Fibroblast of skin of right biceps (primary cell): ENCODE measurements around the gene FANCC.
A peak's percentile ranks its signal among the peaks of the same experiment; 100 is the strongest.
"Not testable (repeated sequence)": the region's sequence is repeated elsewhere in the genome, so short reads cannot be mapped to it uniquely, and the experiment has no call there.

Source experiments
- DNase-seq: peaks from one replicate; pipeline ENCODE4 v3.0.0-alpha.2; 2013

FANCC gene

GRCh38 chr9:95277509-95277908 is 40.0 kb downstream of the FANCC start:
- no peak for DNase-seq

DNA sequence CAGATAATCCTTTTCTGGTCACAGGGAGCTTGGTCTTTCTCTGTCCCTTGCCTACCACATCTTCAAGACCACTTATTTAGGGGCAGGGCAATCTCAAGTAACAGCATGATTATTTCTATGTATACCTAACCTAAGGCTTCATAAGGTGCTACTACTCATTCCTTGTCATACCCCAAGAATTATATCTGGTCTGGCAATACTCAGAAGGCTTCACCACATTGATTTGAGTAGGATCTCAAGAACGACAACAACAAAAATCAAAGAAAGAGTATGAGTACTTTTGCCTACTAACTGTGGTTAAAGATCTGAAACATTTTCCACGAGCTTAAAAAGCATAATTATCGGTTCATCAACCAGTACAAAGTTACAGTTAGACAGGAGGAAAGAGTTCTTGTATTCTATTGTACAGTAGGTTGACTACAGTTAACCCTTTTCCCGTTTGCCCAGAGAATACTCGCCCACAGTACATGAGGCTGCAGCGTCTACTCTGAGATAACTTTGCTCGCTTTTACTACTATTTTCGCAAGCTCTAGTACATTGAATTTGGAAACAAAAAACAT is 41.0 kb downstream of the FANCC start:
- no peak for DNase-seq

DNA sequence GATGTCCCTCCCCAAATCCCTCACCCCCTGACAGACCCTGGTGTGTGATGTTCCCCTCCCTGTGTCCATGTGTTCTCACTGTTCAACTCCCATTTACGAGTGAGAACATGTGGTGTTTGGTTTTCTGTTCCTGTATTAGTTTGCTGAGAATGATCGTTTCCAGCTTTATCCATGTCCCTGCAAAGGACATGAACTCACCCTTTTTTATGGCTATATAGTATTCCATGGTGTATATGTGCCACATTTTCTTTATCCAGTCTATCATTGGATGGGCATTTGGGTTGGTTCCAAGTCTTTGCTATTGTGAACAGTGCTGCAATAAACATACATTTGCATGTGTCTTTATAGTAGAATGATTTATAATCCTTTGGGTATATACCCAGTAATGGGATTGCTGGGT is 43.3 kb downstream of the FANCC start:
- not testable (repeated sequence) for DNase-seq

DNA sequence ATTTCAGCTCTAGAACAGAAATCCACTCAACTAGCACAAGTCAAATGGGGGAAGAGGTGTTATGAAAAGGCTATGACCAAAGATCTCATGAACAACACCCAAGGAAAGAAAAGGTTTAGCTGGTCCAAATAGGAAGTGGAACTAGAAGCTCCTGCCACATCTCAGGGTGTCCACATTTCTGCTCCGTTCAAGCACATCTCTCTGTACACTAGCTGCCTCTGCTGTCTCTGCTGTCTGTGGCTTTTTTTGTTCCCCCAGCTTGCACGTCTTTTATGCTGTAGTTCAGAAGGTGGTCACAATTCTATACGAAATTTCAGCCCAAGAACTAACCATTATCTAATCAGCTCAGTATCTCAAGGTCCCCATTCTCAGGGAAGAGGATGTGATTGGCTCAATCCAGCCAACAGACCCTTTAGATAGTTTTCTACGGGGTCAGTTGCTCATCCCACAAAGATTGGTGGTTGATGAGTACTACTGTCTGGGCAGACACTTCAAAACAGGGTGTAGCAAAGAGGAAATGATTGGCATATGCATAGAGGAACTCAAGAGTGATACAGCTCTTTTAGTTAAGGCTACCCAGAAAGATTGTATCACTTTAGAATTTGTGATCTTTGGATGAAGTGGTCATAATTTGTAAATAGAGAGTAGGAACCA is 44.0 kb downstream of the FANCC start:
- no peak for DNase-seq

DNA sequence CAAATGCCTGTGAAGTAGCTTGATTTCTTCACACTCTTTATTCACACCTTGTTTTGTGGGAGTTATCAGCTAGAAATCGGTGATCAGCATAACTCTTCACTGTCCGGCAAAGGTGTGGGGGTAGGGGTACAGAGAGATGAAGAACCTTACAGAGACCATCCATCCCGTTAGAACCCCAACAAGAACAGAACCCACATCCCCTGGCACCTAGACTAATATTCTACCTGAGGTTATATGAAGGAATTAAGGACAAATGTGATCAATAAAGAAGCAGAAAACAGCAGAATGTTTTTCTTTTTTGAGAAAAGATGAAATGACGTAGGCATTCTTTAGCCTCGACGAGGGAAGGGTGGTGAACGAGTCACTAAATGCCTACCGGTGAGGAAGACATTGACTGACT is 44.7 kb downstream of the FANCC start:
- DNase-seq = no peak

DNA sequence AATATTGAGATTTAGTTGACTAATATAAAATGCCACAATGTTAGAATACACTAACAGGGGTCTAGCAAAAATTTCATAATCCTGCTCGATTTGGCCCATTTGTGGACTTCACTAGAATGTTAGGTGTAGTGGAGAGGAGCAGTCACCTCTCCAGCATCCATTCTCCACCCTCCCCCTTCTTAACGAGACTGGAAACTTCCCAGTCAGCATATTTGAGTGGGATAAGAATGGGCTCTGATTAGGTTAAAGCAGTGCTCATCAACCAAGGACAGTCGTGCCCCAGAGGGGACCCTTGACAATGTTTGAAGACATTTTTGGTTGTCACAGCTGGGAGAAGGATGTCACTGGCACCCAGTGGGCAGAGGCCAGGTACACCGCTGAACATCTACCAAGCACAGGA is 46.7 kb downstream of the FANCC start:
- no peak for DNase-seq

DNA sequence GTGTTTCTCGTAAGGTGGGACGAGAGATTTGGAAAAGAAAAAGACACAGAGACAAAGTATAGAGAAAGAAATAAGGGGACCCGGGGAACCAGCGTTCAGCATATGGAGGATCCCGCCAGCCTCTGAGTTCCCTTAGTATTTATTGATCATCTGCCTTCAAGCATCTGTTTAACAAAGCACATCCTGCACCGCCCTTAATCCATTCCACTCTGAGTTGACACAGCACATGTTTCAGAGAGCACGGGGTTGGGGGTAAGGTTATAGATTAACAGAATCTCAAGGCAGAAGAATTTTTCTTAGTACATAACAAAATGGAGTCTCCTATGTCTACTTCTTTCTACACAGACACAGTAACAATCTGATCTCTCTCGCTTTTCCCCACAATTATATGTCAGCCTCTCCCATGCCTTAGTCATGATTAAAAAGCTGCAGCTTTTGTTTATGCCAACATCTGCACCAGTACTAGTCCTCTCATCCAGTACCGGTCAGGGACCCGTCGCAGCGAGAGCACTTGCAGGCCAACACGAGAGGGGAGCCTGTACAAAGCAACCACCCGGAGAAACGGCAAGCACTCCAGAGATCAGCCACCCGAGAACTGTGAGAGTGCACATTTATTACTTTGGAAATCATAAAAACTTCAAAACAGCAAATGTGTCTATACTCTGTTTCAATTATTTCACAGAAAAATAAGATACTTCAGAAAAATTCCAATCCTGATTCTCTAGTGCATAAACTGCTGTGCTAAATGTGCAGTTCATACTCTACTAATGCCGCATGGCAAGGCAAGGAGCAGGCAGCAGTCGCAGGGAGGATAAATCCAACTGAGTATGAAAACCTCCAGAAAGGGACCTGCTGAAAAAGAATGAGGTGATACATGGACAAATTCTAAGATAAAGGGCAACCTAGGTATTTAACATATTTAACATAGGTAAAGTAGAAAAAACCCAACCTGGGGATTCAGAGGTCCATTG is 47.4 kb downstream of the FANCC start:
- peak; percentile 7 for DNase-seq

DNA sequence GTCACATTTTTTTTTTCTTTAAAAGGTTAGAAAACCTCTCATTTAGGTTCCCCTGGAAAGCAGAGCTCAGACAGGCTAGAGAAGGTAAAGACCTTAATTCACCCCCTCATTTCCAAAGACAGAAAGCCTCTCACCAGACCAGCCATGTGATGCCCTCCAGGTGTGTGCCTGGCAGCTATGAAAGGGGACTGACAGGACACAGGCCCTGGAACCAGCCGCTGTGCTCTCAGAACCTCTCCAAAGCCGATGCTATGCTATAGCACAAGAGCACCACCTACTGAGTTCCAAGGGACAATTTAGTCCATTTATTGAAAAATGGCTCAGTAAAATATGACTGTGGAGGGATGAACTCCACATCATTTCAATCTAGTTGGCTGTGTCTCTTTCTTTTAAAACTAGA is 48.8 kb downstream of the FANCC start:
- DNase-seq = peak; percentile 24

DNA sequence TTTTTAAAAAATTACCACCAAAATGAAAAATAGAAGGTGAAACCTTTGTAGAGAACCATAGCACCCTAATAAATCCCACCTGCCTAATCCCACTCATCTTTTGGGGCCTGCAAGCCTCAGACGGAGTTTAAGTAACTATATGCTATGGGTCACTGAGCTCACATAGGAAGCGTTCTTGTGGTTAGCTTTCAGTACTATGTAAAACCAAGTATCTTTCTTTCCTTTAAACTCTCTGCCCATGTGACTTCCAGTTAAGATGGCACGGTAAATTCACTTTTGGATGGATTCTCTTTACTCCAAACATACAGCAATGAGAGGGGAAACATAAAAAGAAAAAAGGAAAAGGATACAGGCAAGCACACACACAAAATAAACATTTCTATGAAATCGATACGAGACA is 50.9 kb downstream of the FANCC start:
- DNase-seq = no peak

DNA sequence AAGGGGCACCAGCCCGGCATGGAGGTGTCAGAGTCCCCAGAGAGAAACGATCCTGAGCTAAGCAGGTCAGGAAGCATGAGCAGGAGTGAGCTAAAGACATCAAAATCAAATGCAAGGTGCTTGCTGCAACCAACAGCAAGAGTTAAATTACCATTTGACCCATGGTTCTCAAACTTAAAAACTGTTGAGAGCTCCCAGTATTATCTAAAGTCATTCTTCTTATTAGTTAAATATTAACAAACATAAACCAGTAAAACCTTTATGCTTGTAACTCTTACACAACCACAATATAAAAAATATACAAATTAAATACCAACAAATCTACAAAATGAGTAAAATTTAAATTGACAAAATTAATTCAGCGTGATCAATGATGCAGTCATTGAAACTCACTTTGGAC is 51.5 kb downstream of the FANCC start:
- no peak for DNase-seq

- DNase-seq = peak; percentile 43
Observed at GRCh38 chr9:95264954-95265615, 52.4 kb downstream of the FANCC start.

- DNase-seq = peak; percentile 31
Observed at GRCh38 chr9:95261890-95262289, 55.6 kb downstream of the FANCC start.

GRCh38 chr9:95250462-95251221 is 66.9 kb downstream of the FANCC start:
- peak; percentile 8 for DNase-seq

DNA sequence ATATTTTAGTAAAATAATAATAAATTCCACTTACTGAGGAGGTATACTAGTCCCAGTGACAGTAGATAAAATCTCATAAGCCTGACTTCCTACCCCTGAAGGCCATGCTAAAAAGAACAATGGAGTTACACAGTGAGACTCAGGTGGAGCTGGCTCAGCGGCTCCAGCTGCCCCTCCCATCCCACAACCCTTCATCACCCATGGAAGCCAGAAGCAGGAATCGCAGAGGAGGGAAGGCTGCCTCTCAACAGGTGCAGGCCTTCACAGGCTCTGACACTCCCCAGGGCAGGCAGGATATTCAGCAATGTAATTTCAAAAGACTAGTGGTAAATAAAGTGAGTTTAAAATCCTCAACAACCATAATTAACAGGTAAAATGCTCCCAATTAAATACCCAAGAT is 67.5 kb downstream of the FANCC start:
- DNase-seq = no peak

GRCh38 chr9:95246547-95246946 is 71.0 kb downstream of the FANCC start:
- no peak for DNase-seq

GRCh38 chr9:95242613-95243012 is 74.9 kb downstream of the FANCC start:
- no peak for DNase-seq

- no peak for DNase-seq
Observed at GRCh38 chr9:95239071-95239470, 78.4 kb downstream of the FANCC start.

DNA sequence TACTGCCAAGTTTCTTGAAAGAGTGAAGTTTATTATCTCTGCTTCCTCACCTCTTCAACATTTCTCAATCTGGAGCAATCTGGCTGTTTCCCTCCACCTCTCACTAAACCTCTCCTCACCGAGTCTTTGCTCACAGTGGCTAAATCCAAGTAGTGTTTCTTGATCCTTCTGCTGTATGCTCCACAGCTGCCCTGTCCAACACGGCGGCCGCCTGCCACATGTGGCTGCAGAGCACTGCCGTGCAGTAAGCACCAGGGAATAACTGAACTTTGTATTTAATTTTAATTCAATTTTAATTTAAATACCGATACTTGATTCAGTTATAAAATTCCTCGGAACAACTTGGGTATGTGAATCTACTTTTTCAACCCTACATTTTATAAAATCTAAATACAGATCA is 80.2 kb downstream of the FANCC start:
- no peak for DNase-seq

DNA sequence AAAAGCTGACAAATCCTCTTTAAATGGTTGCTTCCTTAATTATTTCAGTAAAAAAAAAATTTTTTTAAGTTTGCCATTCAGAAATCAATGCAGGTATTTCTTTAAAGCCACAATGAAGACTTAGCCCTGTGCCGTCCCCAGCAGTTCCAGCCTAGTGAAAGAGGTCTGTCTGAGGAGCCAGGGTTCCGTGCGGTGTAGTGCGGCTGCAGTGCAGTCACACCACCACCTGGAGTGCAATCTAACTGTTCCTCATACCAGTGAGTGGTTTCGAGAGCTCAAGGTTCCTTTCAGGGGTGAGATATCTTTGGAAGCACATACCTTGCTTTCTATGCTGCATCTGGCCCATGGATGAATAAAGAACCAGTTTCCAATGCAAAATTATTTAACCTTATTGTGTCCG is 87.5 kb downstream of the FANCC start:
- no peak for DNase-seq

GRCh38 chr9:95229230-95229915 is 88.1 kb downstream of the FANCC start:
- DNase-seq = no peak

DNA sequence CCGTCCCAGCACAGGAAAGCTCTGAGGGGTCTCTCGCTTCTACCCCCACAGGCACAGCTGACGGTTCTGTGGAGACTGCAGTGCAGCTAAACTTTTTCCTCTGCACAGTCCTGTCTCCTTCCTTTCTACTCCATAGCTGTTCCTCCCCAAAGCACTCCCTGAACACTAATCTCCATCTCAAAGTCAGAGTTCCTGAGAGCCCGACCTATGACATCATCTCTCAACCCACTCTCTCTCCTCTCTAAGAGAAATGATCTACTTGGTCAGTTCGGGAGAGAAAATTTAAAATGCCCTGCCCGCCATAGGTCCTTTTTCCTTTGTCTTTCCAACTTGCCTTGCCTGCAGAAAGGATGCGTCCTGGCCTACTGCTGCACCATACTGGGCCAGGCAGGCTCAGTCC is 90.6 kb downstream of the FANCC start:
- DNase-seq = no peak

DNA sequence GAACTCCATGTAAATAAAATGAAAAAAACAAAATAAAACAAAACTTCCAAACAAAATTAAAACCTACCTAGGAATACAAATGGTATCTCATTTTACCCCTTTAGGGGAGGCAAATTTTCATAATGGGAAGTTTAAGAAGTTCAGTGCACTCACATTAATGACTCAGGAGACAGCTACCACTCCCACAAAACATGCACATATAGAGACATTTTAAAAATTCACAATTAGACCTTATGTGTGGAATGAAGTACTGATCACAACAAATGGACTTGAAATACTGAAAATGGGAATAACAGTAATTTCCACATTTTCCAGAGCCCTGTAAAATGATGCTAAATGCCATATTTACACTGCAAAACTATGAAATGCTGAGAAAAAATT is 91.8 kb downstream of the FANCC start:
- DNase-seq = no peak
